ENCODE measurements around the gene CHRNG.

DNA sequence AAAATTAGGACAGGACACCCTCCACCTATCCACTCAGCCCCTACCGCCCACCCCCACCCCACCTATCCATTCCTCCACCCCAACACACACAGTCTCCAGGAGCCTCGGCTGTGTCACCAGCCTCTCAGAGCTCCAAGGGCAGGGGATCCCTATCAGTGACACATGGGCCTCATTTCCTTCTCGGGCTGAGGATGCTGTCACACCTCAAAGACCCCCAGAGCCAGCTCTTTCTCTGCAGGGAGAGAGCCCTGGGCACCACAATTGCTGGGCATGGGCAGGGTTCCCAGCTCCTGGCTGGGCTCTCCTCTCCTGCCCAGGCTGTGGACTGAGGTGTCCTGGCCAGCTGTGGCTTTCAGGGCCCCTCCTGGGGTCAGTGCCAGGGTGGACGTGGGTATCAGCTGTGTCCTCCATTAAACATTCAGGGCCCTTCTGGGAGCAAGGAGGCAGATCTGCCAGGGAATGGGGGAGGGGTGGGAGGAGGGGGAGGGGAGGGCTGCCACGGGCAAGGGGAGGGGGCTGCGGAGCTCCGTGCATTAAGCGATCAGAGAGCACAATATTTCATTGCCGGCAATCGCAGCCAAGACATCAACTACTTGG, 37.6 kb upstream of the CHRNG start:
- TF ChIP-seq EZH2 (IDR thresholded peaks at IDR 0.05; ENCODE audit: insufficient read depth, low read length) = peak; percentile 41
- TF ChIP-seq, protein P1, sequence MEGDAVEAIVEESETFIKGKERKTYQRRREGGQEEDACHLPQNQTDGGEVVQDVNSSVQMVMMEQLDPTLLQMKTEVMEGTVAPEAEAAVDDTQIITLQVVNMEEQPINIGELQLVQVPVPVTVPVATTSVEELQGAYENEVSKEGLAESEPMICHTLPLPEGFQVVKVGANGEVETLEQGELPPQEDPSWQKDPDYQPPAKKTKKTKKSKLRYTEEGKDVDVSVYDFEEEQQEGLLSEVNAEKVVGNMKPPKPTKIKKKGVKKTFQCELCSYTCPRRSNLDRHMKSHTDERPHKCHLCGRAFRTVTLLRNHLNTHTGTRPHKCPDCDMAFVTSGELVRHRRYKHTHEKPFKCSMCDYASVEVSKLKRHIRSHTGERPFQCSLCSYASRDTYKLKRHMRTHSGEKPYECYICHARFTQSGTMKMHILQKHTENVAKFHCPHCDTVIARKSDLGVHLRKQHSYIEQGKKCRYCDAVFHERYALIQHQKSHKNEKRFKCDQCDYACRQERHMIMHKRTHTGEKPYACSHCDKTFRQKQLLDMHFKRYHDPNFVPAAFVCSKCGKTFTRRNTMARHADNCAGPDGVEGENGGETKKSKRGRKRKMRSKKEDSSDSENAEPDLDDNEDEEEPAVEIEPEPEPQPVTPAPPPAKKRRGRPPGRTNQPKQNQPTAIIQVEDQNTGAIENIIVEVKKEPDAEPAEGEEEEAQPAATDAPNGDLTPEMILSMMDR (IDR thresholded peaks at IDR 0.05; ENCODE audit: insufficient read depth, low read depth, low read length) = no peak
